Natural killer cell (primary cell): ENCODE results near the gene ADGRG7. TPM values are rescaled to one million over a fixed set of nuclear protein-coding genes. Genes with fewer than 3 reads are reported as not detected.

Experiments used
- ATAC-seq, 3 donors: fragments of 150-1000 bp in 2 of 3; fragments of 200-7000 bp in 1 of 3; cut with Tn5 transposase; 1 replicate in 1 of 3; 2 replicates in 2 of 3; pipeline ENCODE4 v1.10.0; 2021; ENCODE audit warnings: mild to moderate bottlenecking in 2 of 3, moderate library complexity in 2 of 3
- DNase-seq, 2 donors: peaks; one replicate each; pipeline versions ENCODE4 v3.0.0 to v3.0.0-alpha.2; 2013 to 2021; ENCODE audit warnings: mixed read lengths in 1 of 2
- H3K27ac ChIP-seq: one replicate; pipeline ENCODE4 v1.5.1; 2013; ENCODE audit warnings: mild to moderate bottlenecking, low read length
- H3K27me3 ChIP-seq: one replicate; pipeline ENCODE4 v1.6.1; 2013; ENCODE audit warnings: low read length; ENCODE audit not compliant: control insufficient read depth, insufficient read depth
- H3K36me3 ChIP-seq: one replicate; pipeline ENCODE4 v1.6.1; 2013; ENCODE audit warnings: low read length; ENCODE audit not compliant: control insufficient read depth, insufficient read depth
- H3K4me1 ChIP-seq: one replicate; pipeline ENCODE4 v1.6.1; 2013; ENCODE audit warnings: low read length; ENCODE audit not compliant: control insufficient read depth, insufficient read depth
- H3K4me3 ChIP-seq: one replicate; pipeline ENCODE4 v1.5.1; 2013; ENCODE audit warnings: low read length
- H3K9me3 ChIP-seq: one replicate; pipeline ENCODE4 v1.6.1; 2013; ENCODE audit warnings: low read length; ENCODE audit not compliant: control insufficient read depth, insufficient read depth
- H3K27ac Mint-ChIP-seq, 2 donors: one replicate each; pipeline ENCODE4 v1.8.0; 2022; ENCODE audit warnings: mild to moderate bottlenecking in 2 of 2, mixed read lengths in 2 of 2, moderate library complexity in 1 of 2
- H3K27me3 Mint-ChIP-seq, 2 donors: one replicate each; pipeline ENCODE4 v1.8.0; 2022; ENCODE audit warnings: low read depth in 2 of 2, mixed read lengths in 2 of 2
- H3K36me3 Mint-ChIP-seq: one replicate; pipeline ENCODE4 v1.8.0; 2022; ENCODE audit warnings: mixed read lengths
- H3K4me1 Mint-ChIP-seq, 2 donors: one replicate each; pipeline ENCODE4 v1.8.0; 2022; ENCODE audit warnings: mixed read lengths in 2 of 2
- H3K4me3 Mint-ChIP-seq: one replicate; pipeline ENCODE4 v1.8.0; 2022; ENCODE audit warnings: mild to moderate bottlenecking, moderate library complexity, mixed read lengths
- H3K9me3 Mint-ChIP-seq, 2 donors: one replicate each; pipeline ENCODE4 v1.8.0; 2022; ENCODE audit warnings: mixed read lengths in 2 of 2
- CTCF ChIP-seq: fragments of 200-600 bp; IDR thresholded peaks from one replicate; pipeline ENCODE4 v1.8.0; 2022; ENCODE audit warnings: antibody characterized with exemption
- WGBS: methylation state at CpG from one replicate; pipeline ENCODE4 v1.1.7; 2013; ENCODE audit warnings: missing lambda C conversion rate; ENCODE audit not compliant: insufficient coverage; 5-methylcytosine and 5-hydroxymethylcytosine counted together
- intact Hi-C: fragments of 100-400 bp; cut with micrococcal nuclease; formaldehyde crosslinking; loops from one replicate; pipeline ENCODE4 v1.14.2; 2022
- total RNA-seq, 4 donors: library from RNA; stranded (reverse); fragments of 120-200 nt in 1 of 4; gene quantifications; one replicate each; pipeline versions ENCODE4 v1.2.3 to v1.2.4, GENCODE V29; 2013 to 2022

The ADGRG7 gene
- total RNA-seq, 3 donors from 2014 or later (not counting 1 experiment from before 2014, with no cell fraction given) = not detected

GRCh38 chr3:100574536-100574935, 34.9 kb upstream of the ADGRG7 start:
- H3K4me3 ChIP-seq = no peak overlapping the region
- ATAC-seq (no peak), DNase-seq (no peak)
- no peaks in the 10 kb centered on the region for H3K27me3 ChIP-seq
- Mint-ChIP-seq H3K4me3 (no peak overlapping the region), H3K27ac (no peak overlapping the region), H3K36me3 (no peaks in the 10 kb centered on the region), H3K9me3 (no peaks in the 10 kb centered on the region), H3K4me1 (no peaks in the 10 kb centered on the region), H3K27me3 (peaks cover 4 to 30% of the 10 kb centered on the region in 2 donors)
- TF ChIP-seq CTCF = no peak
- H3K4me1 ChIP-seq = no peaks in the 10 kb centered on the region
- no peak overlapping the region for H3K27ac ChIP-seq
- 100% methylated on average over 3 of the region's 3 CpGs for WGBS
- intact Hi-C loops = no loop called here
- no peaks in the 10 kb centered on the region for H3K36me3 ChIP-seq
- no peaks in the 10 kb centered on the region for H3K9me3 ChIP-seq

GRCh38 chr3:100575704-100576103, 33.7 kb upstream of the ADGRG7 start:
- no peak for ATAC-seq
- WGBS = 71% methylated on average over 6 of the region's 6 CpGs
- no peaks in the 10 kb centered on the region for H3K27me3 ChIP-seq
- Mint-ChIP-seq H3K27ac (no peak overlapping the region), H3K4me3 (no peak overlapping the region), H3K9me3 (no peaks in the 10 kb centered on the region), H3K36me3 (no peaks in the 10 kb centered on the region), H3K4me1 (no peaks in the 10 kb centered on the region), H3K27me3 (peaks cover 4 to 33% of the 10 kb centered on the region in 2 donors)
- no peaks in the 10 kb centered on the region for H3K9me3 ChIP-seq
- no peaks in the 10 kb centered on the region for H3K36me3 ChIP-seq
- TF ChIP-seq CTCF = no peak
- H3K27ac ChIP-seq = no peak overlapping the region
- H3K4me3 ChIP-seq = no peak overlapping the region
- DNase-seq = no peak
- intact Hi-C loops = no loop called here
- H3K4me1 ChIP-seq = no peaks in the 10 kb centered on the region

GRCh38 chr3:100577382-100578008, 31.9 kb upstream of the ADGRG7 start:
- H3K27me3 ChIP-seq = no peaks in the 10 kb centered on the region
- no peak overlapping the region for H3K27ac ChIP-seq
- ATAC-seq = no peak
- intact Hi-C loops = no loop called here
- Mint-ChIP-seq H3K27ac (no peak overlapping the region), H3K27me3 (peaks cover 7 to 40% of the 10 kb centered on the region in 2 donors), H3K36me3 (no peaks in the 10 kb centered on the region), H3K4me1 (no peaks in the 10 kb centered on the region), H3K9me3 (no peaks in the 10 kb centered on the region), H3K4me3 (no peak overlapping the region)
- H3K4me3 ChIP-seq = no peak overlapping the region
- no peak for TF ChIP-seq CTCF
- no peaks in the 10 kb centered on the region for H3K9me3 ChIP-seq
- H3K36me3 ChIP-seq = no peaks in the 10 kb centered on the region
- no CpG with 5 or more reads among the region's 1 CpG for WGBS
- no peaks in the 10 kb centered on the region for H3K4me1 ChIP-seq
- DNase-seq = no peak

GRCh38 chr3:100578646-100579045, 30.8 kb upstream of the ADGRG7 start:
- no peak overlapping the region for H3K4me3 Mint-ChIP-seq
- no peak for TF ChIP-seq CTCF
- H3K27me3 Mint-ChIP-seq = peaks cover 7 to 40% of the 10 kb centered on the region in 2 donors
- H3K27ac ChIP-seq = no peak overlapping the region
- H3K9me3 ChIP-seq = no peaks in the 10 kb centered on the region
- DNase-seq (no peak), ATAC-seq (no peak)
- H3K9me3 Mint-ChIP-seq = no peaks in the 10 kb centered on the region
- H3K27me3 ChIP-seq = no peaks in the 10 kb centered on the region
- no peak overlapping the region for H3K4me3 ChIP-seq
- H3K36me3 ChIP-seq = no peaks in the 10 kb centered on the region
- H3K4me1 ChIP-seq = no peaks in the 10 kb centered on the region
- no peak overlapping the region for H3K27ac Mint-ChIP-seq
- H3K36me3 Mint-ChIP-seq = no peaks in the 10 kb centered on the region
- no peaks in the 10 kb centered on the region for H3K4me1 Mint-ChIP-seq
- intact Hi-C loops = no loop called here
